HL-60/S4 treated with retinoic acid at 250 ng/mL for 4 days and 3 days (cell line): Measurements from ENCODE around the gene FMN1.
"Not testable (repeated sequence)": the region's sequence is repeated elsewhere in the genome, so short reads cannot be mapped to it uniquely, and the experiment has no call there.

Experiments used
- in situ Hi-C: fragments of 300-500 bp; cut with MboI; formaldehyde crosslinking; loops from 2 replicates; pipeline ENCODE4 v1.7.0; 2022; ENCODE audit warnings: low sequenced_read_pairs

FMN1 gene

GRCh38 chr15:33095641-33096040, 98.9 kb downstream of the FMN1 start:
- in situ Hi-C loops = loop anchor here (25.0 kb wide), 1 partner anchor 592 kb away; no protein-coding TSS in a partner anchor

- in situ Hi-C loops = loop anchor here (25.0 kb wide), 1 partner anchor 593 kb away; no protein-coding TSS in a partner anchor
Observed at GRCh38 chr15:33094336-33094735, 100.2 kb downstream of the FMN1 start.

- in situ Hi-C loops = loop anchor here (25.0 kb wide), 1 partner anchor 594 kb away; no protein-coding TSS in a partner anchor
Observed at GRCh38 chr15:33093222-33093621, 101.3 kb downstream of the FMN1 start.

GRCh38 chr15:33091983-33092693, 102.4 kb downstream of the FMN1 start:
- in situ Hi-C loops = loop anchor here (25.0 kb wide), 1 partner anchor 595 kb away; no protein-coding TSS in a partner anchor

- in situ Hi-C loops = loop anchor here (25.0 kb wide), 1 partner anchor 597 kb away; no protein-coding TSS in a partner anchor
Observed at GRCh38 chr15:33089878-33090757, 104.4 kb downstream of the FMN1 start.

GRCh38 chr15:33089165-33089877, 105.2 kb downstream of the FMN1 start:
- in situ Hi-C loops = loop anchor here (25.0 kb wide), 1 partner anchor 598 kb away; no protein-coding TSS in a partner anchor

GRCh38 chr15:33086500-33087121, 107.9 kb downstream of the FMN1 start:
- in situ Hi-C loops = loop anchor here (25.0 kb wide), 1 partner anchor 601 kb away; no protein-coding TSS in a partner anchor

GRCh38 chr15:33084661-33085060, 109.9 kb downstream of the FMN1 start:
- in situ Hi-C loops = loop anchor here (25.0 kb wide), 1 partner anchor 603 kb away; no protein-coding TSS in a partner anchor

GRCh38 chr15:33083232-33084081, 111.1 kb downstream of the FMN1 start:
- in situ Hi-C loops = loop anchor here (25.0 kb wide), 1 partner anchor 604 kb away; no protein-coding TSS in a partner anchor

- in situ Hi-C loops = loop anchor here (25.0 kb wide), 1 partner anchor 607 kb away; no protein-coding TSS in a partner anchor
Observed at GRCh38 chr15:33080006-33080405, 114.5 kb downstream of the FMN1 start.

- in situ Hi-C loops = loop anchor here (25.0 kb wide), 1 partner anchor 609 kb away; no protein-coding TSS in a partner anchor
Observed at GRCh38 chr15:33078607-33079006, 115.9 kb downstream of the FMN1 start.

- in situ Hi-C loops = loop anchor here (25.0 kb wide), 1 partner anchor 610 kb away; no protein-coding TSS in a partner anchor
Observed at GRCh38 chr15:33076937-33077336, 117.6 kb downstream of the FMN1 start.

- in situ Hi-C loops = loop anchor here (25.0 kb wide), 1 partner anchor 612 kb away; no protein-coding TSS in a partner anchor
Observed at GRCh38 chr15:33074942-33075341, 119.6 kb downstream of the FMN1 start.

- in situ Hi-C loops = no loop called here
Observed at GRCh38 chr15:33074212-33074611, 120.3 kb downstream of the FMN1 start.

- in situ Hi-C loops = no loop called here
Observed at GRCh38 chr15:33071451-33071850, 123.1 kb downstream of the FMN1 start.

GRCh38 chr15:33069903-33070302, 124.6 kb downstream of the FMN1 start:
- in situ Hi-C loops = not testable (repeated sequence)

GRCh38 chr15:33069161-33069560, 125.4 kb downstream of the FMN1 start:
- in situ Hi-C loops = no loop called here

- in situ Hi-C loops = no loop called here
Observed at GRCh38 chr15:33068511-33068990, 126.0 kb downstream of the FMN1 start.

GRCh38 chr15:33068007-33068481, 126.5 kb downstream of the FMN1 start:
- in situ Hi-C loops = no loop called here
